H54 (cell line): Measurements from ENCODE around the gene PCDHGA12.
"Not testable (repeated sequence)": the region's sequence is repeated elsewhere in the genome, so short reads cannot be mapped to it uniquely, and the experiment has no call there.

Experiments used
- DNase-seq: peaks from one replicate; pipeline ENCODE4 v3.0.0; 2011; ENCODE audit warnings: low spot score, mixed read lengths; ENCODE audit not compliant: insufficient read length
- FAIRE-seq: peaks from 3 replicates; lab custom pipeline; 2011; peaks lifted over from hg19 to GRCh38; lab: Jason Lieb, UNC
- POLR2A ChIP-seq: IDR thresholded peaks from 2 replicates; pipeline ENCODE4 v1.6.1; 2011; ENCODE audit warnings: low read depth, mild to moderate bottlenecking, low read length

The PCDHGA12 gene

GRCh38 chr5:141419074-141419880 is 11.0 kb upstream of the PCDHGA12 start:
- no peak for DNase-seq
- no peak for FAIRE-seq
- no peak for TF ChIP-seq POLR2A

- DNase-seq, result peak; percentile 22
- TF ChIP-seq POLR2A, result no peak
- no peak for FAIRE-seq
These were observed 9.3 kb upstream of the PCDHGA12 start, which contains the start of gene PCDHGA11 for GRCh38 chr5:141420855-141421488. Gene PCDHGA11 (plus strand): TSS chr5:141421051. CDS start chr5:141421228, 177 bp downstream.

GRCh38 chr5:141421489-141421855 is 8.8 kb upstream of the PCDHGA12 start:
- no peak for TF ChIP-seq POLR2A
- no peak for FAIRE-seq
- DNase-seq, result no peak

- DNase-seq (no peak), FAIRE-seq (no peak)
- TF ChIP-seq POLR2A, result no peak
These were observed 7.5 kb upstream of the PCDHGA12 start for GRCh38 chr5:141422742-141423291.

GRCh38 chr5:141427783-141428426 is 2.4 kb upstream of the PCDHGA12 start:
- TF ChIP-seq POLR2A, result no peak
- DNase-seq (no peak), FAIRE-seq (no peak)

- no peak for TF ChIP-seq POLR2A
- DNase-seq (no peak), FAIRE-seq (no peak)
These were observed 979 bp downstream of the PCDHGA12 start for GRCh38 chr5:141431286-141431685.

GRCh38 chr5:141432308-141432707 is 2.0 kb downstream of the PCDHGA12 start:
- not testable (repeated sequence) for FAIRE-seq, DNase-seq

GRCh38 chr5:141432726-141433125 is 2.4 kb downstream of the PCDHGA12 start:
- not testable (repeated sequence) for FAIRE-seq, DNase-seq

GRCh38 chr5:141434006-141434405 is 3.7 kb downstream of the PCDHGA12 start:
- no peak for TF ChIP-seq POLR2A
- DNase-seq, result no peak
- FAIRE-seq, result no peak

- no peak for DNase-seq
- no peak for TF ChIP-seq POLR2A
- peak; percentile 15 for FAIRE-seq
These were observed 6.9 kb downstream of the PCDHGA12 start for GRCh38 chr5:141437221-141437620.

GRCh38 chr5:141439411-141440141 is 9.3 kb downstream of the PCDHGA12 start:
- FAIRE-seq (no peak), DNase-seq (no peak)
- TF ChIP-seq POLR2A, result no peak

GRCh38 chr5:141440341-141440740 is 10.0 kb downstream of the PCDHGA12 start:
- DNase-seq, result no peak

GRCh38 chr5:141441571-141442170 is 11.4 kb downstream of the PCDHGA12 start:
- TF ChIP-seq POLR2A, result no peak
- DNase-seq (no peak), FAIRE-seq (no peak)

More at GRCh38 chr5:141440341-141440740, 10.0 kb downstream of the PCDHGA12 start:
- FAIRE-seq, result no peak
- TF ChIP-seq POLR2A, result no peak
